IMR-90 (cell line): ENCODE data around the gene ATOH8. TPM values are rescaled to one million over a fixed set of nuclear protein-coding genes. Genes with fewer than 3 reads are reported as not detected.

Experiments used
- ATAC-seq: fragments of 200-7000 bp; cut with Tn5 transposase; 2 replicates; pipeline ENCODE4 v1.9.1; 2020; ENCODE audit warnings: low read depth, mild to moderate bottlenecking, moderate library complexity
- BruUV-seq: library from RNA; stranded (reverse); fragments of 400-500 nt; replicated peaks from 2 replicates; lab custom pipeline; 2021; lab: Mats Ljungman, UMichigan
- CTCF ChIA-PET: fragments of 300-600 bp; formaldehyde crosslinking; extraction: SDS; loops from one replicate; lab custom pipeline; 2021; ENCODE audit warnings: antibody characterized with exemption; lab: Yijun Ruan, JAX
- POLR2A ChIA-PET: fragments of 300-600 bp; sonication (Branson Sonifier 250); formaldehyde crosslinking; loops from one replicate; lab custom pipeline; 2022; ENCODE audit warnings: antibody characterized with exemption; ENCODE audit not compliant: unreplicated experiment; lab: Charles Lee
- DNase-seq: peaks from one replicate; pipeline ENCODE4 v3.0.0; 2013
- H2AFZ ChIP-seq: replicated peaks from 2 replicates; pipeline ENCODE3; 2013; ENCODE audit warnings: low read length, mild to moderate bottlenecking; ENCODE audit not compliant: poor library complexity
- H2AK5ac ChIP-seq: 2 replicates; pipeline ENCODE4 v1.6.1; 2013; ENCODE audit warnings: low read depth, low read length, inconsistent platforms
- H2AK9ac ChIP-seq: replicated peaks from 2 replicates; pipeline ENCODE3; 2013; ENCODE audit warnings: mild to moderate bottlenecking, low read depth, low read length, moderate library complexity; ENCODE audit not compliant: poor library complexity
- H2BK120ac ChIP-seq: 2 replicates; pipeline ENCODE4 v1.6.1; 2013; ENCODE audit warnings: low read depth, low read length, inconsistent platforms
- H2BK15ac ChIP-seq: 3 replicates; pipeline ENCODE4 v1.6.1; 2013; ENCODE audit warnings: low read depth, low read length, inconsistent platforms
- H2BK20ac ChIP-seq: 2 replicates; pipeline ENCODE4 v1.6.1; 2013; ENCODE audit warnings: low read depth, mild to moderate bottlenecking, inconsistent platforms, low read length, moderate library complexity
- H2BK5ac ChIP-seq: 2 replicates; pipeline ENCODE4 v1.6.1; 2013; ENCODE audit warnings: mild to moderate bottlenecking, low read depth, low read length, inconsistent platforms; ENCODE audit not compliant: poor library complexity, severe bottlenecking
- H3K14ac ChIP-seq: replicated peaks from 2 replicates; pipeline ENCODE4 v1.6.1; 2013; ENCODE audit warnings: low read depth, low read length, inconsistent platforms
- H3K18ac ChIP-seq: 2 replicates; pipeline ENCODE4 v1.6.1; 2013; ENCODE audit warnings: low read depth, low read length, control low read depth
- H3K23ac ChIP-seq: 2 replicates; pipeline ENCODE4 v1.6.1; 2013; ENCODE audit warnings: low read depth, low read length, inconsistent platforms
- H3K27ac ChIP-seq: 2 replicates; pipeline ENCODE4 v1.5.1; 2013; ENCODE audit warnings: mild to moderate bottlenecking, control low read depth, low read length; ENCODE audit not compliant: insufficient read depth
- H3K27me3 ChIP-seq: 2 replicates; pipeline ENCODE4 v1.6.1; 2013; ENCODE audit warnings: low read length; ENCODE audit not compliant: control insufficient read depth, insufficient read depth
- H3K36me3 ChIP-seq: 2 replicates; pipeline ENCODE4 v1.6.1; 2013; ENCODE audit warnings: low read length, mixed read lengths; ENCODE audit not compliant: control insufficient read depth, insufficient read depth
- H3K4ac ChIP-seq: 2 replicates; pipeline ENCODE4 v1.6.1; 2013; ENCODE audit warnings: low read depth, low read length, inconsistent platforms
- H3K4me1 ChIP-seq: 2 replicates; pipeline ENCODE4 v1.6.1; 2013; ENCODE audit warnings: low read length, mixed read lengths; ENCODE audit not compliant: control insufficient read depth, insufficient read depth
- H3K4me2 ChIP-seq: 2 replicates; pipeline ENCODE4 v1.6.1; 2013; ENCODE audit warnings: low read depth, mild to moderate bottlenecking, control low read depth, low read length, moderate library complexity
- H3K4me3 ChIP-seq: 2 replicates; pipeline ENCODE4 v1.5.1; 2013; ENCODE audit warnings: low read depth, mild to moderate bottlenecking, control low read depth, low read length, moderate library complexity; ENCODE audit not compliant: insufficient read depth
- H3K56ac ChIP-seq: 2 replicates; pipeline ENCODE4 v1.6.1; 2013; ENCODE audit warnings: low read length, inconsistent platforms; ENCODE audit not compliant: insufficient read depth; ENCODE audit errors: extremely low read depth
- H3K79me1 ChIP-seq, 2 experiments: 2 replicates each; pipeline ENCODE4 v1.6.1; 2013; ENCODE audit warnings: low read length in 2 of 2, inconsistent platforms in 1 of 2, low read depth in 1 of 2
- H3K9ac ChIP-seq: 2 replicates; pipeline ENCODE4 v1.6.1; 2013; ENCODE audit warnings: low read depth, low read length, control low read depth
- H3K9me1 ChIP-seq: 2 replicates; pipeline ENCODE4 v1.6.1; 2013; ENCODE audit warnings: low read length, inconsistent platforms; ENCODE audit not compliant: insufficient read depth
- H3K9me3 ChIP-seq: 2 replicates; pipeline ENCODE4 v1.6.1; 2013; ENCODE audit warnings: low read length; ENCODE audit not compliant: control insufficient read depth, insufficient read depth
- H4K20me1 ChIP-seq: 2 replicates; pipeline ENCODE4 v1.6.1; 2013; ENCODE audit warnings: low read length, inconsistent platforms; ENCODE audit not compliant: insufficient read depth
- H4K5ac ChIP-seq: 2 replicates; pipeline ENCODE4 v1.6.1; 2013; ENCODE audit warnings: mild to moderate bottlenecking, low read depth, low read length, control low read depth
- H4K8ac ChIP-seq, 2 experiments: 2 replicates each; pipeline ENCODE4 v1.6.1; 2013; ENCODE audit warnings: low read depth in 2 of 2, low read length in 2 of 2, control low read depth in 1 of 2, inconsistent platforms in 1 of 2
- H4K91ac ChIP-seq: 2 replicates; pipeline ENCODE4 v1.6.1; 2013; ENCODE audit warnings: low read depth, low read length, inconsistent platforms; ENCODE audit not compliant: insufficient read depth
- BHLHE40 ChIP-seq: fragments of 150-350 bp; IDR thresholded peaks from 2 replicates; pipeline ENCODE4 v1.6.1; 2016; ENCODE audit warnings: mild to moderate bottlenecking, low read depth, low read length
- CEBPB ChIP-seq: IDR thresholded peaks from 2 replicates; pipeline ENCODE4 v1.6.1; 2012; ENCODE audit warnings: low read depth, low read length, improper control_type of control experiment
- CHD1 ChIP-seq: IDR thresholded peaks from 2 replicates; pipeline ENCODE4 v1.6.1; 2012; ENCODE audit warnings: low read depth, low read length, improper control_type of control experiment
- CTCF ChIP-seq: conservative IDR thresholded peaks from 2 replicates; pipeline ENCODE4 v1.5.1; 2012; ENCODE audit warnings: mild to moderate bottlenecking, low read depth, low read length, improper control_type of control experiment
- FOS ChIP-seq: fragments of 150-350 bp; IDR thresholded peaks from 2 replicates; pipeline ENCODE4 v1.6.1; 2016; ENCODE audit warnings: low read depth, low read length
- MAZ ChIP-seq: IDR thresholded peaks from 2 replicates; pipeline ENCODE4 v1.6.1; 2012; ENCODE audit warnings: low read depth, mild to moderate bottlenecking, low read length, improper control_type of control experiment, moderate library complexity, borderline replicate concordance
- NFE2L2 ChIP-seq: fragments of 150-350 bp; IDR thresholded peaks from 2 replicates; pipeline ENCODE4 v1.6.1; 2016; ENCODE audit warnings: low read depth, mild to moderate bottlenecking, low read length
- POLR2A ChIP-seq: IDR thresholded peaks from 2 replicates; pipeline ENCODE4 v1.6.1; 2012; ENCODE audit warnings: mild to moderate bottlenecking, low read depth, low read length
- RAD21 ChIP-seq: IDR thresholded peaks from 2 replicates; pipeline ENCODE4 v1.6.1; 2012; ENCODE audit warnings: low read length, improper control_type of control experiment
- RCOR1 ChIP-seq: IDR thresholded peaks from 2 replicates; pipeline ENCODE4 v1.6.1; 2012; ENCODE audit warnings: mild to moderate bottlenecking, low read length, improper control_type of control experiment; ENCODE audit not compliant: insufficient replicate concordance
- RFX5 ChIP-seq: IDR thresholded peaks from 2 replicates; pipeline ENCODE4 v1.8.0; 2012; ENCODE audit warnings: low read depth, mild to moderate bottlenecking, low read length, moderate library complexity
- SMC3 ChIP-seq: fragments of 150-350 bp; IDR thresholded peaks from 2 replicates; pipeline ENCODE4 v1.6.1; 2016; ENCODE audit warnings: low read depth, mild to moderate bottlenecking, antibody characterized with exemption, low read length, moderate library complexity
- WGBS, 2 experiments: methylation state at CpG; one replicate each; pipeline versions ENCODE4 v1.1.5 to v1.1.7; 2013; ENCODE audit warnings: missing lambda C conversion rate in 2 of 2; ENCODE audit not compliant: insufficient read length in 1 of 2; ENCODE audit errors: extremely low coverage in 2 of 2; 5-methylcytosine and 5-hydroxymethylcytosine counted together
- dilution Hi-C: fragments of 300-500 bp; cut with HindIII; formaldehyde crosslinking; loops from one replicate; pipeline ENCODE4 v1.14.3; 2018; ENCODE audit warnings: low sequenced_read_pairs; ENCODE audit not compliant: unreplicated experiment
- in situ Hi-C: fragments of 300-500 bp; cut with MboI; formaldehyde crosslinking; loops from 3 replicates; pipeline ENCODE4 v1.14.3; 2019; ENCODE audit warnings: low sequenced_read_pairs, inconsistent platforms, mixed read lengths
- intact Hi-C: fragments of 100-400 bp; cut with micrococcal nuclease; formaldehyde crosslinking; loops from 2 replicates; pipeline ENCODE4 v1.10.0; 2022
- polyA plus RNA-seq, 3 experiments: library from polyadenylated mRNA; depleted of rRNA; stranded (reverse); fragments of >200 nt; gene quantifications; 2 replicates each; pipeline ENCODE4 v1.2.3, GENCODE V29; 2012; ENCODE audit warnings: low replicate concordance in 1 of 3
- total RNA-seq: library from RNA; depleted of rRNA; stranded (reverse); fragments of >200 nt; gene quantifications from 2 replicates; pipeline ENCODE4 v1.2.3, GENCODE V29; 2012
- TF ChIP-seq, protein P1 (sequence below): fragments of 150-350 bp; IDR thresholded peaks from 2 replicates; pipeline ENCODE4 v1.6.1; 2016; ENCODE audit warnings: low read depth, mild to moderate bottlenecking, low read length, moderate library complexity, borderline replicate concordance

The ATOH8 gene
- total and polyA plus RNA-seq, 2 of the 4 experiments (the other 2 are of a cell fraction), result 7.9 to 9.0 TPM

DNA sequence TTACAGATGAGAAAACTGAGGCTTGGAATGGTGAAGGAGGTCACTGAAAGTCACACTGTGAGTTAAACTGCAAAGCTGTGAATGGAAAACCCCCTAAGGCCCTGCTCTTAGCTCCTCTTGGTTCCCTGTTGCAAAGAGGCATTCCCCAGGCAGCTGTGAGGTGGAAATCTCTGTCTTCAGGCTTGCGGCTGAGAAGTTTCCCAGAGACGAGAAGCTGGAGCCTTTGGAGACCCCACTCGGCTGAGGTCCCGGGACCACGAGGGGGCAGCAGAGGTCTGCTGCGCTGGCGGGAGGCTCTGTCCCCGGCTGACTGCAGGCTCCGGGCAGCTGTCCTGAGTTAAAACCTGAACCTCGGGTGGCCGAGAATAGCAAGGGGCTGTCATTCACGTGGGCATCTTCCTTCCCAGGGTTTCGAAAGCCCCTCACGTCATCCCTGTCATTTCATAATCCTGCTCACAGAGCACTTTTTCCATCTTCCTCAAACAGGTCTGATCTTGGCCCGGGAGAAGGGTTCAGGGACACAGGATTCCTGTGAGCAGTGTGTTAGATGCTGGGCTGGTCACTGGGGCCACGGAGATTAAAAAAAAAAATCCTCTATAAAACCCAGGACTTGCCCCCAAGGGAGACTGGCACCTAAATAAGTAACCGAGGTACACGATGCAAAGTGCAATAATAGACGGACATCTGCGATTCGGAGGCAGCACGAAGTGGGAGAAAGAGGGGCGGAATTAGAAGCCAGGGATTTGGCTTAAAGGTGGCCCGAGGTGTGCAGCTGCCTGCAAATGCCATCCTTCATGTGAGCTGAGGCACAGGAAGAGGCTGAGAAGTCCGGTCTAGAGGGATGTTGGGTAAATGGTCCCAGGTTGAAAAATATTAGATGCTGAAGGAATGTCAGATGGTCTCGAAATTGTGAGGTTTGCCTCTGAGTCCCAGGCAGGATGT, 24.6 kb upstream of the ATOH8 start:
- no peak overlapping the region for H3K4me3 ChIP-seq
- dilution Hi-C loops (no loop called here), in situ Hi-C loops (no loop called here), intact Hi-C loops (loop anchor here (1.0 kb wide), 4 partner anchors 43 to 351 kb away; no protein-coding TSS in a partner anchor)
- WGBS, 2 experiments, result 42% methylated on average over 20 of the region's 26 CpGs; no CpG with 5 or more reads in 1 of the 2 experiments
- H4K91ac ChIP-seq, result no peak overlapping the region
- no peak overlapping the region for H3K56ac ChIP-seq
- no peaks in the 10 kb centered on the region for H3K79me1 ChIP-seq
- H2AK9ac ChIP-seq, result peak overlapping the region; percentile 89
- DNase-seq (peak; percentile 72), ATAC-seq (peak; percentile 98)
- H3K4ac ChIP-seq, result peak overlapping the region; percentile 65
- peak overlapping the region; percentile 56 for H2BK120ac ChIP-seq
- H4K5ac ChIP-seq, result no peak overlapping the region
- BruUV-seq, result no TSS peak
- peak overlapping the region; percentile 76 for H2BK20ac ChIP-seq
- no peak overlapping the region for H3K9ac ChIP-seq
- no peaks in the 10 kb centered on the region for H3K36me3 ChIP-seq
- POLR2A ChIA-PET, result interaction anchor here (0.6 kb wide), 1 partner anchor 539 kb away, joined by 5 read pairs; no protein-coding TSS in a partner anchor
- peak overlapping the region; percentile 88 for H2AFZ ChIP-seq
- H3K18ac ChIP-seq, result no peak overlapping the region
- H4K20me1 ChIP-seq, result no peaks in the 10 kb centered on the region
- H3K4me1 ChIP-seq, result peaks cover 5% of the 10 kb centered on the region
- peak overlapping the region in 1 of 2 experiments; percentile 22; a peak in 1 of 4 replicates for H4K8ac ChIP-seq
- no peaks in the 10 kb centered on the region for H3K27me3 ChIP-seq
- H2BK15ac ChIP-seq, result peak overlapping the region; percentile 10; the same call in 1 of the 3 replicates
- H3K9me3 ChIP-seq, result no peaks in the 10 kb centered on the region
- no peak overlapping the region for H3K27ac ChIP-seq
- H2AK5ac ChIP-seq, result peak overlapping the region; percentile 49; the same call in 1 of the 2 replicates
- CTCF ChIA-PET, result interaction anchor here (0.7 to 2.3 kb wide), 19 partner anchors 11 to 98 kb away, joined by 3 to 33 read pairs (median 4); no protein-coding TSS in a partner anchor
- no peak overlapping the region for H3K14ac ChIP-seq
- H3K23ac ChIP-seq, result no peak overlapping the region; the same call in 1 of the 2 replicates
- H2BK5ac ChIP-seq, result no peak overlapping the region
- H3K4me2 ChIP-seq, result no peak overlapping the region
- H3K9me1 ChIP-seq, result peaks cover 3% of the 10 kb centered on the region; the same call in 1 of the 2 replicates
- TF ChIP-seq SMC3 (peak; percentile 99), FOS (no peak), BHLHE40 (0 out of 2 replicates have a peak, but pooled peaks have one; percentile 2), NFE2L2 (no peak), POLR2A (peak; percentile 43; the same call in 1 of the 2 replicates), RCOR1 (no peak), CEBPB (peak; percentile 47; the same call in 1 of the 2 replicates), MAZ (peak; percentile 49), CHD1 (no peak), RFX5 (no peak), RAD21 (peak; percentile 100), CTCF (peak; percentile 99)
- TF ChIP-seq, protein P1, sequence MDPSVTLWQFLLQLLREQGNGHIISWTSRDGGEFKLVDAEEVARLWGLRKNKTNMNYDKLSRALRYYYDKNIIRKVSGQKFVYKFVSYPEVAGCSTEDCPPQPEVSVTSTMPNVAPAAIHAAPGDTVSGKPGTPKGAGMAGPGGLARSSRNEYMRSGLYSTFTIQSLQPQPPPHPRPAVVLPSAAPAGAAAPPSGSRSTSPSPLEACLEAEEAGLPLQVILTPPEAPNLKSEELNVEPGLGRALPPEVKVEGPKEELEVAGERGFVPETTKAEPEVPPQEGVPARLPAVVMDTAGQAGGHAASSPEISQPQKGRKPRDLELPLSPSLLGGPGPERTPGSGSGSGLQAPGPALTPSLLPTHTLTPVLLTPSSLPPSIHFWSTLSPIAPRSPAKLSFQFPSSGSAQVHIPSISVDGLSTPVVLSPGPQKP, result peak; percentile 7; the same call in 1 of the 2 replicates
